H1 (cell line): ENCODE measurements around the gene PGM2L1. TPM values are rescaled to one million over a fixed set of nuclear protein-coding genes. Genes with fewer than 3 reads are reported as not detected.
A peak's percentile ranks its signal among the peaks of the same experiment; 100 is the strongest.

ENCODE experiments used
- CTCF ChIA-PET: fragments of 300-600 bp; sonication (Branson Sonifier 250); formaldehyde crosslinking; loops from one replicate; lab custom pipeline; 2021; ENCODE audit not compliant: partially characterized antibody; lab: Charles Lee
- POLR2A ChIA-PET: fragments of 300-600 bp; sonication (Branson Sonifier 250); formaldehyde crosslinking; loops from one replicate; lab custom pipeline; 2021; ENCODE audit warnings: inconsistent platforms; ENCODE audit not compliant: partially characterized antibody; lab: Charles Lee
- DNase-seq, 2 experiments: peaks; one replicate each; pipeline versions ENCODE4 v3.0.0 to v3.0.0-alpha.2; 2010 to 2022; ENCODE audit warnings: low spot score in 2 of 2, low read depth in 1 of 2, mixed read lengths in 1 of 2
- FAIRE-seq: peaks from 2 replicates; lab custom pipeline; 2011; peaks lifted over from hg19 to GRCh38; lab: Jason Lieb, UNC
- H2AFZ ChIP-seq: 2 replicates; pipeline ENCODE4 v1.8.1; 2012; ENCODE audit warnings: low read length, inconsistent platforms
- H2AK5ac ChIP-seq: 2 replicates; pipeline ENCODE4 v1.6.1; 2013; ENCODE audit warnings: low read depth, low read length
- H2BK120ac ChIP-seq: replicated peaks from 2 replicates; pipeline ENCODE3; 2013; ENCODE audit warnings: low read depth, low read length, inconsistent platforms
- H2BK12ac ChIP-seq: 2 replicates; pipeline ENCODE4 v1.6.1; 2013; ENCODE audit warnings: low read depth, low read length
- H2BK15ac ChIP-seq: 2 replicates; pipeline ENCODE4 v1.6.1; 2013; ENCODE audit warnings: low read length
- H2BK20ac ChIP-seq: 2 replicates; pipeline ENCODE4 v1.6.1; 2013; ENCODE audit warnings: low read length
- H2BK5ac ChIP-seq: 2 replicates; pipeline ENCODE4 v1.6.1; 2013; ENCODE audit warnings: low read depth, low read length
- H3K14ac ChIP-seq: 2 replicates; pipeline ENCODE4 v1.6.1; 2013; ENCODE audit warnings: inconsistent platforms; ENCODE audit not compliant: insufficient read length
- H3K18ac ChIP-seq: 2 replicates; pipeline ENCODE4 v1.6.1; 2013; ENCODE audit warnings: low read length; ENCODE audit errors: extremely low read depth
- H3K23ac ChIP-seq: 2 replicates; pipeline ENCODE4 v1.6.1; 2013; ENCODE audit warnings: inconsistent platforms; ENCODE audit not compliant: insufficient read length
- H3K23me2 ChIP-seq: 2 replicates; pipeline ENCODE4 v1.6.1; 2013; ENCODE audit warnings: low read depth, low read length
- H3K27ac ChIP-seq: 2 replicates; pipeline ENCODE4 v1.6.1; 2011; ENCODE audit warnings: low read depth, low read length, inconsistent platforms
- H3K27me3 ChIP-seq, 4 experiments: replicated peaks in 1 of 4; 1 replicate in 1 of 4; 2 replicates in 3 of 4; pipeline versions ENCODE4 v1.6.1 to v1.8.1; 2011 to 2013; ENCODE audit warnings: low read length in 3 of 4, mild to moderate bottlenecking in 3 of 4, inconsistent platforms in 2 of 4, mixed read lengths in 2 of 4, moderate library complexity in 1 of 4; ENCODE audit not compliant: control insufficient read depth in 3 of 4, insufficient read depth in 3 of 4; ENCODE audit errors: extremely low read depth in 1 of 4
- H3K36me3 ChIP-seq, 4 experiments: 2 replicates each; pipeline versions ENCODE4 v1.6.1 to v1.8.1; 2011 to 2013; ENCODE audit warnings: mild to moderate bottlenecking in 4 of 4, low read length in 3 of 4, moderate library complexity in 2 of 4, control low read depth in 1 of 4, inconsistent platforms in 1 of 4; ENCODE audit not compliant: insufficient read depth in 4 of 4, control insufficient read depth in 2 of 4
- H3K4ac ChIP-seq: replicated peaks from 2 replicates; pipeline ENCODE3; 2013; ENCODE audit warnings: low read length, low read depth, mixed read lengths, inconsistent platforms; ENCODE audit not compliant: insufficient read length
- H3K4me1 ChIP-seq, 4 experiments: replicated peaks in 1 of 4; 1 replicate in 1 of 4; 2 replicates in 3 of 4; pipeline versions ENCODE4 v1.6.1 to v1.8.1; 2011 to 2013; ENCODE audit warnings: low read length in 3 of 4, inconsistent platforms in 2 of 4, mixed read lengths in 1 of 4; ENCODE audit not compliant: insufficient read depth in 4 of 4, control insufficient read depth in 3 of 4
- H3K4me2 ChIP-seq, 2 experiments: 2 replicates each; pipeline versions ENCODE4 v1.6.1 to v1.8.1; 2011 to 2013; ENCODE audit warnings: low read depth in 2 of 2, low read length in 2 of 2, control low read depth in 1 of 2, inconsistent platforms in 1 of 2, mild to moderate bottlenecking in 1 of 2; ENCODE audit not compliant: insufficient read depth in 1 of 2
- H3K4me3 ChIP-seq, 4 experiments: fragments of 200-600, 300-600 bp in 1 of 4; sonication (generic), shearing (Covaris generic), sonication (Bioruptor Twin) in 1 of 4; 2 replicates each; pipeline versions ENCODE4 v1.5.1 to v1.8.1; 2011 to 2016; ENCODE audit warnings: low read length in 4 of 4, low read depth in 3 of 4, control low read depth in 2 of 4, inconsistent platforms in 2 of 4, mild to moderate bottlenecking in 2 of 4, mixed read lengths in 1 of 4, moderate library complexity in 1 of 4; ENCODE audit not compliant: insufficient read depth in 2 of 4; ENCODE audit errors: extremely low read depth in 1 of 4
- H3K56ac ChIP-seq: replicated peaks from 2 replicates; pipeline ENCODE3; 2013; ENCODE audit warnings: low read depth, mild to moderate bottlenecking, mixed read lengths, low read length, inconsistent platforms; ENCODE audit not compliant: insufficient read length
- H3K79me1 ChIP-seq: 2 replicates; pipeline ENCODE4 v1.6.1; 2013; ENCODE audit warnings: low read depth, low read length, control low read depth
- H3K79me2 ChIP-seq, 2 experiments: 2 replicates each; pipeline versions ENCODE4 v1.6.1 to v1.8.1; 2012 to 2013; ENCODE audit warnings: low read length in 2 of 2, mild to moderate bottlenecking in 2 of 2, inconsistent platforms in 1 of 2; ENCODE audit not compliant: insufficient read depth in 2 of 2, control insufficient read depth in 1 of 2
- H3K9ac ChIP-seq, 4 experiments: replicated peaks in 1 of 4; 1 replicate in 1 of 4; 2 replicates in 3 of 4; pipeline versions ENCODE4 v1.6.1 to v1.8.1; 2011 to 2013; ENCODE audit warnings: low read depth in 3 of 4, low read length in 3 of 4, control low read depth in 2 of 4, mild to moderate bottlenecking in 2 of 4, moderate library complexity in 2 of 4, inconsistent platforms in 1 of 4; ENCODE audit errors: extremely low read depth in 1 of 4
- H3K9me3 ChIP-seq, 2 experiments: 2 replicates each; pipeline versions ENCODE4 v1.6.1 to v1.8.1; 2012 to 2013; ENCODE audit warnings: mild to moderate bottlenecking in 2 of 2, moderate library complexity in 2 of 2, control low read depth in 1 of 2, inconsistent platforms in 1 of 2, low read depth in 1 of 2, low read length in 1 of 2, mixed read lengths in 1 of 2; ENCODE audit not compliant: insufficient read depth in 2 of 2
- H4K20me1 ChIP-seq, 2 experiments: replicated peaks in 1 of 2; 2 replicates each; pipeline versions ENCODE3 to v1.8.1; 2011 to 2013; ENCODE audit warnings: inconsistent platforms in 2 of 2, low read length in 2 of 2, mild to moderate bottlenecking in 1 of 2; ENCODE audit not compliant: insufficient read depth in 2 of 2, control insufficient read depth in 1 of 2
- H4K5ac ChIP-seq: 2 replicates; pipeline ENCODE4 v1.6.1; 2013; ENCODE audit warnings: low read length, low read depth, mixed read lengths, inconsistent platforms; ENCODE audit not compliant: insufficient read length
- H4K8ac ChIP-seq: 2 replicates; pipeline ENCODE4 v1.8.0; 2013; ENCODE audit warnings: mild to moderate bottlenecking, moderate library complexity, low read length, inconsistent platforms; ENCODE audit not compliant: insufficient read depth; ENCODE audit errors: extremely low read depth
- H4K91ac ChIP-seq: replicated peaks from 2 replicates; pipeline ENCODE3; 2013; ENCODE audit warnings: low read length, mixed read lengths, inconsistent platforms; ENCODE audit not compliant: insufficient read length
- ASH2L ChIP-seq: fragments of 200-600, 300-600 bp; sonication (generic); IDR thresholded peaks from one replicate; pipeline ENCODE4 v1.7.1; 2017; ENCODE audit warnings: low read length
- BCL11A ChIP-seq, 2 experiments: IDR thresholded peaks; one replicate each; pipeline ENCODE4 v1.6.1; 2011; ENCODE audit warnings: low read depth in 2 of 2, low read length in 2 of 2, mild to moderate bottlenecking in 2 of 2
- BRCA1 ChIP-seq: IDR thresholded peaks from 2 replicates; pipeline ENCODE4 v1.6.1; 2012; ENCODE audit warnings: low read depth, low read length, improper control_type of control experiment
- CBX5 ChIP-seq: fragments of 300-800, 300-1000 bp; sonication (generic); IDR thresholded peaks from 2 replicates; pipeline ENCODE4 v1.7.1; 2016; ENCODE audit warnings: antibody characterized with exemption, low read length, low read depth
- EGR1 ChIP-seq: IDR thresholded peaks from 2 replicates; pipeline ENCODE4 v1.6.1; 2011; ENCODE audit warnings: low read depth, low read length, borderline replicate concordance
- EP300 ChIP-seq, 2 experiments: IDR thresholded peaks; 1 replicate in 1 of 2; 2 replicates in 1 of 2; pipeline ENCODE4 v1.6.1; 2011 to 2012; ENCODE audit warnings: low read depth in 2 of 2, low read length in 2 of 2, mild to moderate bottlenecking in 2 of 2, borderline replicate concordance in 1 of 2, inconsistent platforms in 1 of 2, moderate library complexity in 1 of 2
- HDAC2 ChIP-seq, 2 experiments: fragments of 300-600 bp in 1 of 2; sonication (generic) in 1 of 2; IDR thresholded peaks; 2 replicates each; pipeline ENCODE4 v1.6.1; 2011 to 2012; ENCODE audit warnings: low read depth in 2 of 2, low read length in 2 of 2, mild to moderate bottlenecking in 2 of 2, moderate library complexity in 2 of 2, borderline replicate concordance in 1 of 2, inconsistent platforms in 1 of 2
- KDM1A ChIP-seq: fragments of 200-600, 300-600 bp; sonication (generic); IDR thresholded peaks from 2 replicates; pipeline ENCODE4 v1.7.1; 2016; ENCODE audit warnings: mild to moderate bottlenecking, low read length, borderline replicate concordance
- POLR2AphosphoS5 ChIP-seq: IDR thresholded peaks from 2 replicates; pipeline ENCODE4 v1.6.1; 2011; ENCODE audit warnings: low read depth, low read length
- RBBP5 ChIP-seq: IDR thresholded peaks from 2 replicates; pipeline ENCODE4 v1.7.1; 2012; ENCODE audit warnings: low read depth, mild to moderate bottlenecking, inconsistent platforms, low read length, moderate library complexity, borderline replicate concordance
- SIX5 ChIP-seq: IDR thresholded peaks from 2 replicates; pipeline ENCODE4 v1.6.1; 2011; ENCODE audit warnings: mild to moderate bottlenecking, low read depth, low read length
- SP2 ChIP-seq: IDR thresholded peaks from 2 replicates; pipeline ENCODE4 v1.6.1; 2012; ENCODE audit warnings: mild to moderate bottlenecking, low read length, inconsistent platforms
- TAF1 ChIP-seq: IDR thresholded peaks from 2 replicates; pipeline ENCODE4 v1.6.1; 2011; ENCODE audit warnings: mild to moderate bottlenecking, low read depth, low read length
- WGBS, 2 experiments: shearing (Covaris generic) in 1 of 2; methylation state at CpG; one replicate each; pipeline versions ENCODE4 v1.1.6 to v1.1.7; 2013 to 2015; ENCODE audit warnings: low lambda C conversion rate in 2 of 2, mixed read lengths in 2 of 2, inconsistent platforms in 1 of 2, low coverage in 1 of 2, missing lambda C conversion rate in 1 of 2; ENCODE audit not compliant: insufficient replicate concordance in 2 of 2, insufficient coverage in 1 of 2, insufficient read length in 1 of 2; ENCODE audit errors: extremely low coverage in 1 of 2, missing lambda C conversion rate in 1 of 2; 5-methylcytosine and 5-hydroxymethylcytosine counted together
- polyA plus RNA-seq, 7 experiments: library from polyadenylated mRNA; depleted of rRNA in 3 of 7; stranded (reverse) in 5 of 7; unstranded in 2 of 7; fragments of >200 nt in 5 of 7; fragments of 200-250 nt in 2 of 7; gene quantifications; 1 replicate in 5 of 7; 2 replicates in 1 of 7; 4 replicates in 1 of 7; pipeline versions ENCODE4 v1.2.1 to v1.2.3, GENCODE V29; 2011 to 2013; ENCODE audit warnings: missing spikeins in 2 of 7, mixed read lengths in 2 of 7
- total RNA-seq: library from RNA; stranded (reverse); fragmentation: NEBNext Ultra II Directional; extraction: Animal tissue kit (Norgen Biotek cat#: 25700); gene quantifications from 2 replicates; pipeline ENCODE4 v1.2.1, GENCODE V29; 2021
- TF ChIP-seq, protein P1 (sequence below): IDR thresholded peaks from 2 replicates; pipeline ENCODE4 v1.6.1; 2011; ENCODE audit warnings: low read depth, mild to moderate bottlenecking, low read length; ENCODE audit not compliant: insufficient read depth

PGM2L1 gene
- total and polyA plus RNA-seq, 2 of the 8 experiments (the other 6 are each of a cell fraction or from before 2014, with no cell fraction given): 5.0 to 42.7 TPM

GRCh38 chr11:74390697-74391096, 7.5 kb downstream of the PGM2L1 start:
- no peak overlapping the region for H2BK15ac ChIP-seq
- 87% methylated on average over 2 of the region's 2 CpGs; no CpG with 5 or more reads in 1 of the 2 experiments for WGBS, 2 experiments
- H3K9me3 ChIP-seq: no peaks in the 10 kb centered on the region
- DNase-seq: no peak
- H3K23ac ChIP-seq: no peak overlapping the region
- no peaks in the 10 kb centered on the region for H3K27me3 ChIP-seq
- ChIA-PET CTCF (interaction anchor here (0.6 to 3.5 kb wide), 10 partner anchors 9 to 69 kb away, joined by 3 to 20 read pairs (median 5); partner anchors contain the start of gene PGM2L1), POLR2A (no interaction called here)
- H2BK20ac ChIP-seq: no peak overlapping the region
- peak overlapping the region in 1 of 4 experiments; percentile 34; a peak in 1 of 7 replicates for H3K9ac ChIP-seq
- no peaks in the 10 kb centered on the region for H3K36me3 ChIP-seq
- no peak overlapping the region for H4K8ac ChIP-seq
- no peak overlapping the region for H3K27ac ChIP-seq
- H3K4me3 ChIP-seq: no peak overlapping the region
- no peak overlapping the region for H3K4me2 ChIP-seq
- H4K20me1 ChIP-seq: no peaks in the 10 kb centered on the region
- H4K5ac ChIP-seq: no peak overlapping the region
- no peaks in the 10 kb centered on the region for H3K79me1 ChIP-seq
- FAIRE-seq: no peak
- H2BK120ac ChIP-seq: no peak overlapping the region
- peaks cover 0 to 50% of the 10 kb centered on the region in 2 experiments; a peak in 2 of 4 replicates for H3K79me2 ChIP-seq
- no peak overlapping the region for H3K18ac ChIP-seq
- H4K91ac ChIP-seq: no peak overlapping the region
- H2AFZ ChIP-seq: no peak overlapping the region
- H3K4ac ChIP-seq: no peak overlapping the region
- H3K4me1 ChIP-seq: peaks cover 0 to 3% (median 2%) of the 10 kb centered on the region in 4 experiments; a peak in 3 of 7 replicates
- no peak overlapping the region for H2BK5ac ChIP-seq
- no peak overlapping the region for H3K56ac ChIP-seq
- no peak overlapping the region for H3K14ac ChIP-seq
- no peaks in the 10 kb centered on the region; the same call in 1 of the 2 replicates for H3K23me2 ChIP-seq
- no peak overlapping the region for H2BK12ac ChIP-seq
- no peak overlapping the region for H2AK5ac ChIP-seq
- TF ChIP-seq, protein P1, sequence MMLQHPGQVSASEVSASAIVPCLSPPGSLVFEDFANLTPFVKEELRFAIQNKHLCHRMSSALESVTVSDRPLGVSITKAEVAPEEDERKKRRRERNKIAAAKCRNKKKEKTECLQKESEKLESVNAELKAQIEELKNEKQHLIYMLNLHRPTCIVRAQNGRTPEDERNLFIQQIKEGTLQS: no peak
- TF ChIP-seq RBBP5 (no peak), ASH2L (no peak), TAF1 (no peak), SP2 (no peak), KDM1A (no peak), HDAC2 (IDR thresholded peaks at IDR 0.05; ENCODE audit: borderline replicate concordance in 1 of 2, low read depth in 2 of 2, low read length in 2 of 2) (no peak), CBX5 (no peak), SIX5 (no peak), EP300 (IDR thresholded peaks at IDR 0.05; ENCODE audit: borderline replicate concordance in 1 of 2, low read depth in 2 of 2, low read length in 2 of 2) (no peak), EGR1 (no peak), BRCA1 (no peak), BCL11A (IDR thresholded peaks at IDR 0.05; ENCODE audit: low read depth in 2 of 2, low read length in 2 of 2) (no peak), POLR2AphosphoS5 (no peak)
